Mucosa of stomach (tissue), 1 donor: Measurements from ENCODE around the gene MSANTD4.
"Not testable (repeated sequence)": the region's sequence is repeated elsewhere in the genome, so short reads cannot be mapped to it uniquely, and the experiment has no call there.

Experiments
- H3K27me3 ChIP-seq: one replicate; pipeline ENCODE4 v1.7.0; 2013; ENCODE audit warnings: mild to moderate bottlenecking, low read length; ENCODE audit not compliant: control insufficient read depth, insufficient read depth
- H3K36me3 ChIP-seq: one replicate; pipeline ENCODE4 v1.7.0; 2013; ENCODE audit warnings: low read length; ENCODE audit not compliant: control insufficient read depth, insufficient read depth
- H3K4me1 ChIP-seq: one replicate; pipeline ENCODE4 v1.7.0; 2013; ENCODE audit warnings: mild to moderate bottlenecking, low read length; ENCODE audit not compliant: control insufficient read depth, insufficient read depth
- H3K4me3 ChIP-seq: one replicate; pipeline ENCODE4 v1.7.0; 2013; ENCODE audit warnings: low read length
- H3K9ac ChIP-seq: one replicate; pipeline ENCODE4 v1.7.0; 2013; ENCODE audit warnings: mild to moderate bottlenecking, low read length, moderate library complexity
- H3K9me3 ChIP-seq: one replicate; pipeline ENCODE4 v1.7.0; 2013; ENCODE audit warnings: mild to moderate bottlenecking, low read length, moderate library complexity; ENCODE audit not compliant: control insufficient read depth
- donor health status: Pancreatic carcinoma.

The MSANTD4 gene

GRCh38 chr11:106003094-106003493 lies 18.9 kb downstream of the MSANTD4 start:
- not testable (repeated sequence) for H3K4me1 ChIP-seq, H3K9me3 ChIP-seq, H3K36me3 ChIP-seq, H3K4me3 ChIP-seq, H3K9ac ChIP-seq, H3K27me3 ChIP-seq

GRCh38 chr11:106001304-106002012 lies 20.6 kb downstream of the MSANTD4 start:
- H3K4me3 ChIP-seq: no peak overlapping the region
- H3K4me1 ChIP-seq: no peaks in the 10 kb centered on the region
- no peaks in the 10 kb centered on the region for H3K9me3 ChIP-seq
- H3K9ac ChIP-seq: no peak overlapping the region
- H3K36me3 ChIP-seq: no peaks in the 10 kb centered on the region
- H3K27me3 ChIP-seq: no peaks in the 10 kb centered on the region

GRCh38 chr11:105991888-105992287 lies 30.2 kb downstream of the MSANTD4 start:
- H3K4me1 ChIP-seq: no peaks in the 10 kb centered on the region
- no peaks in the 10 kb centered on the region for H3K36me3 ChIP-seq
- no peak overlapping the region for H3K4me3 ChIP-seq
- no peaks in the 10 kb centered on the region for H3K27me3 ChIP-seq
- H3K9ac ChIP-seq: no peak overlapping the region
- H3K9me3 ChIP-seq: no peaks in the 10 kb centered on the region

- Histone ChIP-seq H3K4me1 (no peaks in the 10 kb centered on the region), H3K27me3 (no peaks in the 10 kb centered on the region), H3K9ac (no peak overlapping the region), H3K9me3 (no peaks in the 10 kb centered on the region), H3K36me3 (no peaks in the 10 kb centered on the region), H3K4me3 (no peak overlapping the region)
Observed at GRCh38 chr11:105989124-105989523, 32.9 kb downstream of the MSANTD4 start.

- Histone ChIP-seq H3K4me3 (no peak overlapping the region), H3K27me3 (no peaks in the 10 kb centered on the region), H3K9me3 (no peaks in the 10 kb centered on the region), H3K9ac (no peak overlapping the region), H3K36me3 (no peaks in the 10 kb centered on the region), H3K4me1 (no peaks in the 10 kb centered on the region)
Observed at GRCh38 chr11:105988197-105988596, 33.8 kb downstream of the MSANTD4 start.

GRCh38 chr11:105986554-105986953 lies 35.5 kb downstream of the MSANTD4 start:
- Histone ChIP-seq H3K9ac (no peak overlapping the region), H3K4me1 (no peaks in the 10 kb centered on the region), H3K27me3 (no peaks in the 10 kb centered on the region), H3K9me3 (no peaks in the 10 kb centered on the region), H3K4me3 (no peak overlapping the region), H3K36me3 (no peaks in the 10 kb centered on the region)

GRCh38 chr11:105979997-105980703 lies 41.9 kb downstream of the MSANTD4 start:
- Histone ChIP-seq H3K4me3 (no peak overlapping the region), H3K9me3 (no peaks in the 10 kb centered on the region), H3K27me3 (no peaks in the 10 kb centered on the region), H3K9ac (no peak overlapping the region), H3K4me1 (no peaks in the 10 kb centered on the region), H3K36me3 (no peaks in the 10 kb centered on the region)

GRCh38 chr11:105975128-105975527 lies 46.9 kb downstream of the MSANTD4 start:
- H3K9me3 ChIP-seq: no peaks in the 10 kb centered on the region
- H3K4me1 ChIP-seq: no peaks in the 10 kb centered on the region
- no peaks in the 10 kb centered on the region for H3K27me3 ChIP-seq
- H3K4me3 ChIP-seq: no peak overlapping the region
- H3K36me3 ChIP-seq: no peaks in the 10 kb centered on the region
- H3K9ac ChIP-seq: no peak overlapping the region

- Histone ChIP-seq H3K4me1 (no peaks in the 10 kb centered on the region), H3K4me3 (no peak overlapping the region), H3K9me3 (no peaks in the 10 kb centered on the region), H3K36me3 (no peaks in the 10 kb centered on the region), H3K27me3 (no peaks in the 10 kb centered on the region), H3K9ac (no peak overlapping the region)
Observed at GRCh38 chr11:105969756-105970155, 52.3 kb downstream of the MSANTD4 start.

GRCh38 chr11:105968021-105968697 lies 53.9 kb downstream of the MSANTD4 start:
- Histone ChIP-seq H3K9me3 (no peaks in the 10 kb centered on the region), H3K4me3 (no peak overlapping the region), H3K27me3 (no peaks in the 10 kb centered on the region), H3K4me1 (no peaks in the 10 kb centered on the region), H3K9ac (no peak overlapping the region), H3K36me3 (no peaks in the 10 kb centered on the region)

- Histone ChIP-seq H3K9ac (no peak overlapping the region), H3K36me3 (no peaks in the 10 kb centered on the region), H3K9me3 (no peaks in the 10 kb centered on the region), H3K27me3 (no peaks in the 10 kb centered on the region), H3K4me3 (no peak overlapping the region), H3K4me1 (no peaks in the 10 kb centered on the region)
Observed at GRCh38 chr11:105960252-105961245, 61.5 kb downstream of the MSANTD4 start.
